Neural progenitor cell (in vitro differentiated cells): ENCODE measurements around the gene KXD1. TPM values are rescaled to one million over a fixed set of nuclear protein-coding genes. Genes with fewer than 3 reads are reported as not detected.
"Not testable (repeated sequence)": the region's sequence is repeated elsewhere in the genome, so short reads cannot be mapped to it uniquely, and the experiment has no call there.

ENCODE experiments used
- DNase-seq: peaks from one replicate; pipeline ENCODE4 v3.0.0-alpha.2; 2016; ENCODE audit warnings: low spot score
- H2AFZ ChIP-seq: fragments of 200-600 bp; sonication (generic); replicated peaks from 2 replicates; pipeline ENCODE4 v1.6.1; 2016; ENCODE audit warnings: antibody characterized with exemption
- H3F3A ChIP-seq: fragments of 200-600 bp; sonication (generic); 2 replicates; pipeline ENCODE4 v1.6.1; 2016; ENCODE audit warnings: antibody characterized with exemption, low read depth
- H3K27ac ChIP-seq: fragments of 200-600 bp; sonication (generic); 2 replicates; pipeline ENCODE4 v1.5.1; 2016; ENCODE audit warnings: mild to moderate bottlenecking
- H3K27me3 ChIP-seq: fragments of 200-600 bp; sonication (generic); 2 replicates; pipeline ENCODE4 v1.6.1; 2016; ENCODE audit warnings: mild to moderate bottlenecking, moderate library complexity
- H3K36me3 ChIP-seq: fragments of 200-600 bp; sonication (generic); 2 replicates; pipeline ENCODE4 v1.5.1; 2016
- H3K4me1 ChIP-seq: fragments of 200-600 bp; sonication (generic); 2 replicates; pipeline ENCODE4 v1.6.1; 2016; ENCODE audit warnings: mixed run types
- H3K4me2 ChIP-seq: fragments of 200-600 bp; sonication (generic); 2 replicates; pipeline ENCODE4 v1.6.1; 2016
- H3K4me3 ChIP-seq: fragments of 200-600 bp; sonication (generic); 2 replicates; pipeline ENCODE4 v1.5.1; 2016
- H3K79me2 ChIP-seq: fragments of 200-600 bp; sonication (generic); 2 replicates; pipeline ENCODE4 v1.6.1; 2016; ENCODE audit warnings: low read depth
- H3K9ac ChIP-seq: fragments of 200-600 bp; sonication (generic); 2 replicates; pipeline ENCODE4 v1.6.1; 2016
- H3K9me3 ChIP-seq: fragments of 200-600 bp; sonication (generic); 2 replicates; pipeline ENCODE4 v1.5.1; 2016; ENCODE audit warnings: low read depth
- H4K20me1 ChIP-seq: fragments of 200-600 bp; sonication (generic); 2 replicates; pipeline ENCODE4 v1.6.1; 2016; ENCODE audit warnings: low read depth
- H3K27ac Mint-ChIP-seq: 3 replicates; pipeline ENCODE4 v1.8.0; 2021; ENCODE audit warnings: mixed read lengths
- H3K27me3 Mint-ChIP-seq: 2 replicates; pipeline ENCODE4 v1.8.0; 2022; ENCODE audit warnings: low read depth, mild to moderate bottlenecking, inconsistent platforms, moderate library complexity, mixed read lengths; ENCODE audit not compliant: insufficient read depth
- H3K36me3 Mint-ChIP-seq: 3 replicates; pipeline ENCODE4 v1.8.0; 2021; ENCODE audit warnings: mixed read lengths
- H3K4me1 Mint-ChIP-seq: 3 replicates; pipeline ENCODE4 v1.8.0; 2021; ENCODE audit warnings: mixed read lengths
- H3K4me3 Mint-ChIP-seq: 3 replicates; pipeline ENCODE4 v1.8.0; 2021; ENCODE audit warnings: mild to moderate bottlenecking, moderate library complexity, mixed read lengths
- H3K9me3 Mint-ChIP-seq: 3 replicates; pipeline ENCODE4 v1.8.0; 2020; ENCODE audit warnings: mixed read lengths
- CTCF ChIP-seq: fragments of 200-600 bp; sonication (generic); IDR thresholded peaks from 2 replicates; pipeline ENCODE4 v1.5.1; 2017; ENCODE audit warnings: antibody characterized with exemption, mild to moderate bottlenecking
- EZH2 ChIP-seq: fragments of 200-600 bp; sonication (generic); IDR thresholded peaks from 2 replicates; pipeline ENCODE4 v1.6.1; 2017; ENCODE audit warnings: antibody characterized with exemption, mild to moderate bottlenecking, moderate library complexity
- EZH2phosphoT487 ChIP-seq: fragments of 200-600 bp; sonication (generic); IDR thresholded peaks from 2 replicates; pipeline ENCODE4 v1.6.1; 2017; ENCODE audit warnings: antibody characterized with exemption
- total RNA-seq: library from RNA; depleted of rRNA; stranded (reverse); fragments of >200 nt; gene quantifications from 2 replicates; pipeline ENCODE4 v1.2.3, GENCODE V29; 2015; ENCODE audit warnings: low replicate concordance

The KXD1 gene
- total RNA-seq, 1 donor from 2014 or later: 82.7 TPM

DNA sequence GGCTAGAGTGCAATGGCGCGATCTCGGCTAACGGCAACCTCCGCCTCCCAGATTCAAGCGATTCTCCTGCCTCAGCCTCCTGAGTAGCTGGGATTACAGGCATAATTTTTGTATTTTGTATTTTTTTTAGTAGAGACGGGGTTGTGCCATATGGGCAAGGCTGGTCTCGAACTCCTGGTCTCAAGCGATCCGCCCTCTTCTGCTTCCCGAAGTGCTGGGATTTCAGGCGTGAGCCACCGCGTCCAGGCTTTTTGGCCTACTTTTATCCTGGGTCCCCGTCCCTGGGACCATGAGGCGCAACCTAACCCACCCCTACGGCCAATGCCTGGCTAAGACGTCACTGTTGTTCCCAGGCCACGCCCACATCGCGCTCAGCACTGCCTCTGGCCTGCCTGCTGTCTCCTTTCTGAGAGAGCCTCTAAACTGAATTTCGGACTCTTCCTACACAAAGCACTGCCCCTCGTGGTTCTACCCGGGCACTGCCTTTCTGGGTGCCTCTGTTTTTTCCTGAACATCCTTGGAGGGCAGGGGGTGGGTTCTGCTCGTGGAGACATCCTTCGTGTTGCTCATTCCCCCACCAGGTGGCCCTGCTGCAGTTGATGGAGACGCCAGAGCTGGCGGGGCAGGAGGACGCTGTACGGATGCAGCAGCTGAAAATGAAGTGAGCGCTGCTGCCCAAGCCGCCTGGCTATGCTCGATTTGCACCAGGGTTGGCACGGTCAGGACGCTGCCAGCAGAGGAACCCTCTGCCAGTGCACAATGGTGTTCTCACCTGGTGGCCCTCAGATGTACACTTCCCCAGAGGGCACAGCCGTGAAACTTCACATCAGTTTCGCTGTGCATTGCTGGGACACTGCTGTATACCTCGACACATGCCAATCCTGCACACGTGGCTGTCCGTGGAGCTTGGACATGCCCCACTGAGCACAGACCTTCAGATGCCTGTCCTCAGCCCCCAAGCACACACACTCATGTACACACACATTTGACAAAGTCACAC, 32.9 kb downstream of the KXD1 start:
- Mint-ChIP-seq H3K4me1 (peaks cover 30% of the 10 kb centered on the region), H3K9me3 (peaks cover 3% of the 10 kb centered on the region), H3K27ac (peak overlapping the region; percentile 71), H3K36me3 (peaks cover 2% of the 10 kb centered on the region), H3K27me3 (peaks cover 20% of the 10 kb centered on the region), H3K4me3 (peak overlapping the region; percentile 88)
- H3K27me3 ChIP-seq: peaks cover 19% of the 10 kb centered on the region
- peak overlapping the region; percentile 3 for H2AFZ ChIP-seq
- H3K36me3 ChIP-seq: no peaks in the 10 kb centered on the region
- peak overlapping the region; percentile 87 for H3K4me3 ChIP-seq
- no peak for TF ChIP-seq EZH2phosphoT487
- TF ChIP-seq EZH2: peak; percentile 21
- TF ChIP-seq CTCF: peak; percentile 70
- no peaks in the 10 kb centered on the region for H3K79me2 ChIP-seq
- peaks cover 7% of the 10 kb centered on the region for H4K20me1 ChIP-seq
- peaks cover 55% of the 10 kb centered on the region for H3F3A ChIP-seq
- no peak overlapping the region for H3K9ac ChIP-seq
- no peaks in the 10 kb centered on the region for H3K9me3 ChIP-seq
- H3K4me2 ChIP-seq: peak overlapping the region; percentile 87
- DNase-seq: peak; percentile 98
- H3K4me1 ChIP-seq: peaks cover 18% of the 10 kb centered on the region
- H3K27ac ChIP-seq: peak overlapping the region; percentile 66

GRCh38 chr19:18591735-18592385, 34.2 kb downstream of the KXD1 start:
- Histone ChIP-seq H2AFZ (no peak overlapping the region), H3K9me3 (no peaks in the 10 kb centered on the region), H3K4me2 (no peak overlapping the region), H3F3A (peaks cover 62% of the 10 kb centered on the region), H3K27ac (no peak overlapping the region), H3K36me3 (no peaks in the 10 kb centered on the region), H3K79me2 (no peaks in the 10 kb centered on the region), H3K4me1 (peaks cover 18% of the 10 kb centered on the region), H4K20me1 (peaks cover 7% of the 10 kb centered on the region), H3K27me3 (peaks cover 32% of the 10 kb centered on the region), H3K4me3 (no peak overlapping the region), H3K9ac (no peak overlapping the region)
- peaks cover 2% of the 10 kb centered on the region for H3K36me3 Mint-ChIP-seq
- peaks cover 3% of the 10 kb centered on the region for H3K9me3 Mint-ChIP-seq
- H3K4me3 Mint-ChIP-seq: peak overlapping the region; percentile 59
- peaks cover 21% of the 10 kb centered on the region for H3K27me3 Mint-ChIP-seq
- H3K4me1 Mint-ChIP-seq: peaks cover 35% of the 10 kb centered on the region
- TF ChIP-seq EZH2phosphoT487: no peak
- no peak for TF ChIP-seq EZH2
- no peak for TF ChIP-seq CTCF
- DNase-seq: no peak
- no peak overlapping the region for H3K27ac Mint-ChIP-seq

DNA sequence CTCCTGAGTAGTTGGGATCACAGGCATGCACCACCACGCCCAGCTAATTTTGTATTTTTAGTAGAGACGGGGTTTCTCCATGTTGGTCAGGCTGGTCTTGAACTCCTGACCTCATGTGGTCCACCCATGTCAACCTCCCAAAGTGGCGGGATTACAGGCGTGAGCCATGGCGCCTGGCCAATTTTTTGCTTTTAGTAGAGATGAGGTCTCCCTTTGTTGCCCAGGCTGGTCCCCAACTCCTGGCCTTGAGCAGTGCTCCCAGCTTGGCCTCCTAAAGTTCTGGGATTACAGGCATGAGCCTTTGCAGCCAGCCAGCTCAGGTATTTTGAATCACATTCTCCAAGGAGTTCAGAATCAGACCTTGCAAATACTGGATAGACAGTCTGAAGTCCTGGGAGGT, 35.1 kb downstream of the KXD1 start:
- not testable (repeated sequence) for H2AFZ ChIP-seq, H3K36me3 ChIP-seq, H3K9ac ChIP-seq, H3K4me3 Mint-ChIP-seq, H3K9me3 ChIP-seq, H3K4me2 ChIP-seq, H4K20me1 ChIP-seq, DNase-seq, H3K4me3 ChIP-seq, H3K9me3 Mint-ChIP-seq, H3K36me3 Mint-ChIP-seq, H3K79me2 ChIP-seq, H3K27ac ChIP-seq, H3K27ac Mint-ChIP-seq
- H3K4me1 Mint-ChIP-seq: peaks cover 36% of the 10 kb centered on the region
- H3K27me3 Mint-ChIP-seq: peaks cover 19% of the 10 kb centered on the region
- Histone ChIP-seq H3K4me1 (peaks cover 21% of the 10 kb centered on the region), H3K27me3 (peaks cover 36% of the 10 kb centered on the region), H3F3A (peaks cover 61% of the 10 kb centered on the region)
